GM18526 (cell line): ENCODE measurements around the gene HYLS1.

Source experiments
- POLR2A ChIP-seq: IDR thresholded peaks from 3 replicates; pipeline ENCODE4 v1.6.1; 2011; ENCODE audit not compliant: insufficient read length; ENCODE audit errors: extremely low read depth

HYLS1 gene

GRCh38 chr11:125941619-125942611 lies 54.4 kb downstream of the HYLS1 start:
- no peak for TF ChIP-seq POLR2A

DNA sequence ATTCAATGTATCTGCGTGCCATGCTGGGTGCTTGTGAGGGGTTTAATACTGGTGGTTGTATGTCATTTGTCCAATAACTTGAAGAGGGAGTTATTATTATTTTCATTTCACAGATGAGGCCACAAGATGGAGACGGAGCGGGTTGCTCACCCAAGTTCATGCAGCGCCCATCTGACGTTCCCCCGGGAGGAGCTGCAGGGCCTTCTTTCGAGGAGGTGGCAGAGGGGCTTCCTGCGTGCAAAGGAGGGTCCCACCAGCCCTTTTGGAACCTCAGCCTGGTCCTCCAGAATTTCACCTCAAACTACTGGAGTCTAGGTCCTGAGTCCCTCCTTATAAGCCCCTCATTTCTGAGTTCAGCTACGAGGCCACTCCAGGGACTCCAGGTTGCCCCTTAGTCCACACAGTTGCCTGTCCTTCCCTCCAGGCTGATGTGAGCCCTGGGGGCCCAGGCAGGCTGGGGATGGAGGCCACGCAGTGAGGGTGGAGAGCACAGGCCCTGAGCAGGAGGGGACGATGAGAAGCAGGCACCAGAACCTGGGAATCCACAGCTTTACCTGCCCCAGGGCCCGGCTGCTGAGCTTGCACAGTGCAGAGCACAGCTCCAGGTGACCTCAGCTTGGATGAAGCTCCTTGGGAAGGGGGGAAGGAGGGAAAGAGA lies 55.4 kb downstream of the HYLS1 start:
- no peak for TF ChIP-seq POLR2A

DNA sequence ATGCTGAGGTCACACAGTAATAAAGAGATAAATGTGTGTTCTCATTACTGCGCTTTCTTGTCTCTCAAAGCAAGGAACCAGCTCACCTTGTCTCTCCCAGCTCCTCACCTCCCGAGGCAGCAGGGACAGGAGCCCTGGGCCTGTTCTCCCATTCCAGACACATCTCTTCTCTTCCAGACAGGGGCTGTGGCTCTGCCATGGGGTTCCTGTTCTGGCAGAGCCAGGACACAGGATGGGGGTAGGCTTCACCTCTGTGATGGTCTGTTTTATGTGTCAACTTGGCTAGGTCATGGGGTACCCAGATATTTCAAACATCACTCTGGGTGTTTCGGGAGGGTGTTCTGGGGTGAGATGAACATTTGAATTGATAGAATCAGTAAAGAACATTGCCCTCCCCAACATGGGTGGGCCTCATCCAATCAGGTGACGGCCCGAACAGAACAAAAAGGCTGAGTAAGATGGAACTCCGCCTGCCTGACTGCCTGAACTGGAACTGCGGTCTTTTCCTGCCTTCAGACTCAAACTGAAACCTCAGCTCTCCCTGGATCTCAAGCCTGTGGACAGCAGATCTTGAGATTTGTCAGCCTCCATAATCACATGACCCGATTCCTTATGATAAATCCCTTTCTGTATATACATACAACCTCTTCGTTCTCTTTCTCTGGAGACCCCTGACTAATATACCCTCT lies 56.3 kb downstream of the HYLS1 start:
- TF ChIP-seq POLR2A = no peak

GRCh38 chr11:125944350-125945010 lies 57.0 kb downstream of the HYLS1 start:
- TF ChIP-seq POLR2A = no peak

DNA sequence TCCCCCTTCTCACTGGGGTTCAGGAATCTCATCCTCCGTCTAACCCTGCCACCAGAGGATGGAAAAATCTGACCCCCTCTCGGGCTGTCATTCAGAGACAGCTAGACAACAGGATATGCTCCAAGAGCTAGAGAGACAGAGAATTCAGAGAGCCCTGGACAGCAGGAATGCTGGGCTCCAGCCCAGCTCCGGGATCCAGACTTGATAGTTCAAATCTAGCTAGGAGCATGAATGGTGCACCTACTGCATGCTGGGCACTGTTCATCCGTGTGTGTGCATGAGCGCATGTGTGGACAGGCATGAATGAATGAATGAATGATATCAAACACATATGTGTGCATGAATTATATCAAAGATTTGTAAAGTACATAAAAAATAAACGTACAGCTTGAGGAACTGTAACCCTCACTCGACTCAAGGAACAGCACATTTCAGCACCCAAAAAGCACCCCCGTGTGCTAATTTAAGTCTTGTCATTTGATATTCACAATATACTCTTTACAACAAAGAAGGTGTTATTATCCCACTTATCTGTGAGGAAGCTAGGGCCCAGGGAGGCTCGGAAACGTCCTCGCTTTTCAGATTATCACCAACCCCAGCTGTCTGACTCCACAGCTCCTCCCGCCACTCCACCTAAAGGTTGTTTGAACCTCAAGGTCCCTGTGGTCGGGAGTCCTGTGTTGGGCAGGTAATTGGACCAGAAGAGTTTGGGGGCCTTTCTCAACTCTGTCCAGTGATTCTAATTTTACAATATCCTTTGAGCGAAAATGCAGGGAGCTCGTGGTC lies 57.7 kb downstream of the HYLS1 start:
- no peak for TF ChIP-seq POLR2A

DNA sequence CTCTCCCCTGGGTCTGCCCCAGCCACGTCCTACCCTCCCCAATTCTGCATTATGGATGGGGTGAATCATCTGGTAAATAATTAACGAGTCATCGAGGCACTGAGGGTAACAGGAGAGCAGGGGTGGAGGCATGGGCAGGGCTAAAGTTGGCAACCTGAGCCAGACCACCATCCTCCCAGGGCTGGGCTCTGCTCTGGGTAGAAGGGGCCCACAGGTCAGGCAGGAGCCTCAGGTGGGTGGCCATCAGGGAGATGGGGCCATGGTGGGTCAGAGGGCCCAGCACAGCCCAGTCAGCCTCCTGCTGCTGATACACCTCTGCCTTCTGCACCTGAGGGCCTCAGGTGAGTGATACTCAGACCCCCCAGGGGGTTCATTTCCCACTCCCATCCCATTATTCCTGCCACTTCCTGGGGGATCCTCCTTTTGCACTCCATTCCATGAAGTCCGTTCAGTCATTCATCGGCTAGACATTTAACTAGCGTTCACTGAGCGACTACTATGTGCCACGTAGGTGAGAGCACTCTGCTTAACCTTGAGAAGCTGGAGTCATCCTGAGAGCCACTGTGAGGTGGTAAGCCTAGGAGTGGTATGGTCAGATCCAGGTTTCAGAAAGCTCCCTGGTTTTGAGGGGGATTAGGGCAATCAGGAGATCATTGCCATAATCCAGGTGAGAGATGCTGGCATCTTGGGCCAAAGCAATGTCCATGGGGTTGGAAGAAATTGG lies 58.5 kb downstream of the HYLS1 start, which contains the start of gene VSIG10L2:
TSS of gene VSIG10L2 (plus strand) at position 248 of the 724 bp plus-strand sequence. CDS start at position 260, 12 bp downstream.
- TF ChIP-seq POLR2A = no peak

DNA sequence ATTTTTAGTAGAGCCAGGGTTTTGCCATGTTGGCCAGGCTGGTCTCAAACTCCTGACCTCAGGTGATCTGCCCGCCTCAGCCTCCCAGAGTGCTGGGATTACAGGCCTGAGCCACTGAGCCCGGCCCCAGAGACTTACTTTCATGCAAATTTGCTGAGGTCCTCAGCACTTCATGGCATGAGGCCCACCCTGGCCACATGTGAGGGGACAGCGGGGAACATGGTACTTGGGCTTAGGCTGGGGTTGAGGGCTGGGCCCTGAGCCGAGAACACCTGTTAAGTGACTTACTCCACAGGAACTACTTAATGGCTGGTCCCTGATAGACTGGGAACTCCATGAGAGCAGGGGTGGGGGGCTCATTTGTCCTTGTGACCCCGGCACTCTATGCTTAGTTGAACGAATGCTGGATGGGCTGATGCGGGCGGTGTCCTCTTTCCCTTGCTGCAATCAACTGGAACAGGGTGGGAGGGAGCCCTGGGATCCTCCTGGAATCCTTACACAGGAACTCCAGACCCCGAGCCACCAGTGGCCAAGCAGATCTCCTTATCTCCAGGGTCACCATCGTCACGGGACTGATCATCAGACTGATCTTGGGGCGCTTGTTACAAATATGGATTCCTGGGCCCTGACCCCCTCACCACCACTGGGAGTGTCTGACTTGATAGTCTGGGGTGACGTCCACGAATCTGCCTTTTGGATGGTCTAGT lies 59.4 kb downstream of the HYLS1 start:
- TF ChIP-seq POLR2A = no peak

- TF ChIP-seq POLR2A = no peak
Observed at GRCh38 chr11:125947419-125948277, 60.2 kb downstream of the HYLS1 start.

DNA sequence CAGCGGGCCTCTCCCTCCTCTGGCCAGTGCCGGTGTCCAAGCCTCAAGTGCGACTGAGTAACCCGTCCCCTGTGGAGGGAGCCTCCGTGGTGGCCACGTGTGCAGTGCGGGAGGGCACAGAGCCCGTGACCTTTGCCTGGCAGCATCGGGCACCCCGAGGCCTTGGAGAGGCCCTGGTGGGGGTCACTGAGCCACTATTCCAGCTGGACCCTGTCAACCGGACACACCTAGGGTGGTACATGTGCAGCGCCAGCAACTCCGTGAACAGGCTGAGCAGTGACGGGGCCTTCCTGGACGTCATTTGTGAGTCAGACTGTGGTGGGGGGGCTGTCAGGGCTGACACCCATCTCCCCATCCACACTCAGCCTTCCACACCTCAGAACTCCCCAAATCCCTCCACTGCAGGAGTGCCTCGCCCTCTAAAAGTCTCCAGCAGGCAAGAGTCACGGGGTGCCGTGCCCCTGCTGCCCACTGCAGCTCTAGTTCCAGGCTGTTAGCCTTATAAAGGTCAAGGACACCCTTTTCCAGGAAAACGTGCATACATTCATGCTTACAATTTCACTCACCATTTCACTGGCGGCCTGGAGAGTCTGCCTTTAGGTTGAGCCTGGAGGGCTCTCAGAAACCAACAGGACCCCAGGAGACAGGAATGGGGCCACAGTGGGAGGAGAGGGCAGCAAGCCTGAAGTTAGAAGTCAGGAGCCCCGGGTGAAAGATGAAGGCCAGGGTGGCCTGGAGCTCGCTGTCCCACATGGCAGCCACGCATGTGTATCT lies 61.0 kb downstream of the HYLS1 start:
- TF ChIP-seq POLR2A = no peak

GRCh38 chr11:125949271-125950177 lies 62.1 kb downstream of the HYLS1 start:
- TF ChIP-seq POLR2A = no peak

DNA sequence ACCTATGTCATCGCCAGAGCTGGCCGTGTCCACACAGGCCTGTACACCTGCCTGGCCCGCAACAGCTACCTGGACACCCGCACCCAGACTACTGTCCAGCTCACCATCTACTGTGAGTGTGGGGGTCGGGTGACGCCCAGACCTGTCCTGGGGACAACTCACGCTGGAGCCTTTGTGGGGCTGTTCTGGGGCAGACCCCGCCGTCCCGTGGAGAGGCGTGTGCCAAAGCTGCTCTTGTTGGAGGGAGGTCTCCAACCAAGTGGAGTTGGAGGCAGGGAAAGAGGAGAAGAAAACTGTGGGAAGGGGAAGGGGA lies 62.7 kb downstream of the HYLS1 start:
- no peak for TF ChIP-seq POLR2A
